HG03442 (cell line): ENCODE results near the gene CHRM4.

ENCODE experiments used
- ATAC-seq: cut with Tn5 transposase; IDR thresholded peaks from one replicate; pipeline ENCODE4 v1.9.1; 2021; ENCODE audit warnings: mild to moderate bottlenecking, moderate library complexity; ENCODE audit not compliant: unreplicated experiment

CHRM4 gene

DNA sequence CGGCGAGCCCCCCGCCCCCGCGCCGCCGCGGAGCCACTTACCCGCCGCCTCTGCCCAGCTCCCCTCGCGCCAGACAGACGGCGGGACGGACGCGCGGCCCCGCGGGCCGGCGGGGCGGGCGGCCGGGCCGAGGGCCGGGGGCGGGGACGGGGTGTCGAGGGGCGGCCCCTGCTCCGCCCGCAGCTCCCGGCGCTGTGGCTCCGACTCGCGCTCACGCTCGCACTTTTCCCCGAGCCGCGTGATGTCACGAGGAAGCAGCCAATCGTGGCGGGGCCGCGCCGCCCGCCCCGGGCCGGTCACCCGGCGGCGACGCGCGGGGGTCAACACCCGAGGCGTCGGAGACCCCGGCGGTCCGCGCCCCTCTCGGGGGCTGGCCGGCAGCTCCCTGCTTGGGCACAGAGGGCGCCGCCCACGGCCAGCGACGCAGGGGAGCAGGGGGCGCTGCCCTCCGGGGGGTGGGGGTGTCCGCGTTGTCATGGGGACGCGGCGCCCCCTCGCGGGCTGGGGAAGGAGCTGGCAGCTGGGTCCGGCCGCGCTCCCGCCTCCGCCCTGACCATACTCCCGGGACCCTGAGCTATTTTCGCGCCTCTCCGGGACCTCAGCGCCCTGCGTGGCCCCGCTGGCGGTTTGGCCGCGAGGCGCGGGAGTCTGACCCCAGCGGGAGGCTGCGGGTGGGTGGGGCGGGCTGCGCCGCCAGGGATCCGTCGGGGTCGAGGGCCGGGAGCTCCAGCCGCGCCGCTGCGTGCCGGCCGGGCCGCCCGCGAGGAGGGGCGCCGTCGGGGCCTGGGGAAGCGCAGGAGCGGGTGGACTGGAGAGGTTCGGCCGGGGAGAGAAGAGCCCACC is at the start of gene CHRM4:
Gene CHRM4 (minus strand): TSS at position 199 of the 843 bp plus-strand sequence. CDS start 5,219 bp downstream, outside the sequence.
- peak; percentile 24 for ATAC-seq

DNA sequence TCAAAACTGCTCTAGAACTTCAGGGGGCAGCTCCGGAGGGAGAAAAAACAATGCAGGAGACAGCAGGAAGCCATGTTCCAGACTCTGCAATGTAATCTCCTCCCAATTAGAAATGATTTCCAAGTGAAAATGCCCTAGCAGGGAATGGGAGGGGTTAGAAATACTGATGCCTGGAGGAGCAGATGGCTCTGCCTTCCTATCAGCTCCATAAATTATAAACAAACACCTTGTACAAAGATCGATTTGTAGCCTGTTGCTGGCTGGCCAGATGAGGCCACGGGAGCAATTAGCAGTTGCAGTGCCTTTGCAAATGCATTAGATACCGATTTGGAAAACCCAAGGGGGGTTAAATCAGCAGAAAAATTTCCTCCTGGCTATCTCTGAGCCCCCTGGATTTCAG is 46.6 kb upstream of the CHRM4 start:
- no peak for ATAC-seq

DNA sequence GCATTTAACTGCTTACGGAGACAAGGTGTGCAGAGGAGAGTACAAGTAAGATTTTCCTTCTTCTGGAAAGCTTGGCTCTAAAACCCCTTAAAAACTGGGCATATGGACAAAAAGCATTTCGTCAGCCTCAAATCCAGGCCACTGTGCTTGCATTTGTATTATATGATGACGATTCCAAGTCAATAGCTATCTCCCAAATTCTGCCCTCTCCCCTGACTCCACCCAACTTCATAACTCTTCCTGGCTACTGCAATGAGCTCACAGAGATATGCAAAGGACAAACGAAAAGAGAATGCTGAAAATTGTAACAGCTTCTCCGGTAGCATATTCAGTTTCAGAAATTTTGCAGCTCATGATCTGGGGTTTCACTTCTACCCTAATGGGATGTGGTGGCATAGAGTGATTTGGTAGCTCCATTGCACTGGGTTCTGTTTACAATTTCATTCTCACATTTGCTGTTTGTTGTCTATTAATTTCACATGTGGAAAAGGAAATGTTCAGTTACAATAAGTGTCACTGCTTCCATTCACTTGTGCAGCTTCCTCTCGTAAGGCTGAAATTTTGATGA is 45.6 kb upstream of the CHRM4 start:
- no peak for ATAC-seq

DNA sequence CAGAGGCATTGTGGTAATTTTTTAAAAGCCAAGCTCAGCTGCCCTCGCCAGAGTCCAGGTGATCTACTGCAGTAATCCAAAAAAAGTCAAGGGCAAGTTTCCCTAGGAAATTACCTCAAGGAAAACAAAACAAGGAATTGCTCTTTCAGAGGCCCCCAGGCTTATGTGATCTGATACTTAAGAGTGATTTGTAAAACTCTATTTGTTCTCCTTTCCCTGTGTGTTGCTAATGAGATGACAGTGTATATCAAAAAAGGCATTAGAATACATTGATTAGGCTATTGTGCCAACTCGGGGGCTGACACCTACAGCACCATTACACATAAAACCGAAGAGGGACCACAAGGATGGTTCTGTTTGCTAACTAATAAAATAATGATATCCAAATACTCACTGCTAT is 44.5 kb upstream of the CHRM4 start:
- no peak for ATAC-seq

DNA sequence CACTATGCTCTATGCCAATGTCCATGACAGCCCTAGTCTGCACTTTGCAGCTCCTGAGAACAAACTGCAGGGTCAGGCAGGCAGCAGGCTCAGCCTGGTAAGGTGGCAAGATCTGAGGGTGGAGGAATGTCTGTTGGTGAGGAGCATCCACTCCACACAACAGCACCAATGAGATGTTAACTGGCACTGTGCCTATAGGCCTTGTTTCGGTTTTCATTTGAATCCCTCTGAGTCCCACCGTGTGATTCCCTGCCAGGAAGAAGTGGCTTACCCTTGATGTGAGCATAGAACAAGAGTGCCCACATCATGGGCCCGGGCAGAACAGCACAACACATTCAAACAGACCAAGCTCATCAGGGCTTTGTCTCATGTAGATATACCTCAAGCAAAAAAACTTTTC is 44.1 kb upstream of the CHRM4 start:
- ATAC-seq = no peak

DNA sequence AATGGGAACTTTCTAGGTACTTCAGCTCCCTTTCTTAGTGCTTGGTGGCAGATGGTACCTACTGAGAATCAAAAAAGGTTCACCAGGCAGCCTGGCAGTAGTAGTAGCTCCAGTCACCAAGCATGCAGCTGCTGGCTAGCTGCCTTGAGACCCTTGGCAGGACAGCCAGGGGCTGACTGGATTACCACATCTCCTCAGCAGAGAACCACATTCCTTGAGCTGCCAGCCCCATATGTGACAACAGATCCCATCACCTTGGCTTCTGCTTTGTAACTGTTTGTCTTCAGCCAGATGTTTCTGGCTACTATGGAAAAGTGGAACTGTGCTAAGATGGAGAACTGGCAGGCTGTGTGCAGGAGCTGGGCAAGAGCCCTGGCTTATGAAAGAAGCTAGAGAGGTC is 39.6 kb upstream of the CHRM4 start:
- no peak for ATAC-seq

DNA sequence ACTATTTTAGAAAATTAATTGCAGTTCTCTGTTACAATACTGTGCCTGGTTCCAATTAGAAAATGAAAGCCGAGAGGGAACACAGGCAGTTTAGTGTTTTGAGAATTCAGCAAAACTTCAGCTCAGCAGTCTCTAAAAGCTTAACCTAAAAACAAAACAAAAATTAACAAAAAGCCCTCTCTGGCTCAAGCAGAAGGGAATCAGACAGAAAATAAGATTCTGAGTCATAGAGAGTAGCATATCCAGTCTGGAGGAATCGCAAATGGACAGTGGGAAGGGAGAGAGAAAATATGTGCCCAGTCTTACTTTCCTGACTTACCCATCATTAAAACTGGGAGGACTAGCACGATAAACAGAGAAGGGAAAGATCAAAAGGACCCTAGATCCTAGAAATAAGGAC is 38.1 kb upstream of the CHRM4 start:
- no peak for ATAC-seq

DNA sequence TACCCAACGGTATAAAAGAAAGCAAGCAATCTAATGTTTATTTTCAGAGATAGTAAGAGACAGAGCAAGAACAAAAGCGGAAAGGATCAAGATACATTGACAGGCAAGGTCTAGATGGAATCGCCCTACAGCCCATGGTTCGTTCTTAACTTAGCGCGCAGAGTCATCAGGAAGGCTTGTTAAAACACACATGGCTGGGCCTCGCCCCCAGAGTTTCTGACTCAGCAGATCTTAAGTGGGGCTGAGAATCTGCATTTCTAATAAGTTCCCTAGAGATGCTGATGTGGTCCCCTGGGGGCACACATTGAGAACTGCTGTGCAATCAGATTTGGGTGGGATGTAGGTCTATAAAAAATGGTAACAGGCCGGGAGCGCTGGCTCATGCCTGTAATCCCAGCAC is 35.8 kb upstream of the CHRM4 start:
- no peak for ATAC-seq

DNA sequence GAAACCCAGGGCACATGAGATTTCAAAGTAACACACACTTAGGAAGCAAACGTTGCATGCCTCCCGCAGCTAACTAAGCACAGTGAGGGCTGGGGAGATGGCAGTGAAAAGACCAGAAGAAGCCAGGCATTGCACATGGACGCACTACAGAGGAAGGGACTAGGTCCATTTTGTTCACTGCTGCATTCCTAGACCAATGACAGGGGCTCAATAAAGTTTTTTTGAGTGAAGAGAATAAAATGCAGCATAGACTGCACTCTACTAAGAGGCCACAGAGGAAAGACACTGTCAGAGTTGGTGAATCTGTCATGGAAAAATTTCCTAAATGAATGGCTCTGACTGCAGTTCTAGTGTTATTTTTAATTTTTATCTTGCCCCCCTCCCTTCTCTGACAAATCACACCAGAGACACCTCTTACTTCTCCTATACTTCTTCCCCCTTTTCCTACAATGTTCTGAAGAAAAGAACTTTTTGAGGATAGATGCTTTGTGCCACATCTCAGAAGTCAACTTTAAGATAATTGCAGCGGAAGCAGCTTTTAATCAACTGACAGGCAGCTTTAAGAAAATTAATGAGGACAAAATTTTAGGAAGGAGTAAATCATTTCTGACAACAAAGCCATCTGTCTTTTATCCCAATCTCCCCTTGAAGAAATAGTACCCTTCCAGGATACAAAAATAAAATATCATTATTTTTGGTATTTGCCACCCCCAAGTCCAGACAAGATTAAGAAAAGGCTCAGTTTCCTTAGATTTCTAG is 34.8 kb upstream of the CHRM4 start:
- no peak for ATAC-seq

DNA sequence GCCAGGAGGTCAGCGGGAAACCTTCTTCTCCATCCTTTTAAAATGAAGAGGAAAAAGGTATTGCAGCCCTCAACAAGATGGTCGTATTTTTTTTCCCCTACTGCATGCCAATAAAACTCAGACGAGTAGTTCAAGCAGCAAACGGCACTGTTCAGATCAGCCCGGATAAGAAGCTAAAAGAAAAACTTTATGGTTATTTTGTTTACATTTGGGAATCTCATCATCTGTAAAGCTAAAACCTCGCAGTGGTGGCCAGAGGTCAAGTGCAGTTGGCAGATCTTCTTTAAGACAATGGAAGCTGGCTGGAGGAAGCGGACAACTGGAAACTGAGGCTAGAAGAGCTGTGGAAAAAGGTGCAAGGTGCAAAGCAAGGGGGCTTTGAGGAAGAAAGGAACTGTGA is 31.0 kb upstream of the CHRM4 start:
- ATAC-seq = no peak

DNA sequence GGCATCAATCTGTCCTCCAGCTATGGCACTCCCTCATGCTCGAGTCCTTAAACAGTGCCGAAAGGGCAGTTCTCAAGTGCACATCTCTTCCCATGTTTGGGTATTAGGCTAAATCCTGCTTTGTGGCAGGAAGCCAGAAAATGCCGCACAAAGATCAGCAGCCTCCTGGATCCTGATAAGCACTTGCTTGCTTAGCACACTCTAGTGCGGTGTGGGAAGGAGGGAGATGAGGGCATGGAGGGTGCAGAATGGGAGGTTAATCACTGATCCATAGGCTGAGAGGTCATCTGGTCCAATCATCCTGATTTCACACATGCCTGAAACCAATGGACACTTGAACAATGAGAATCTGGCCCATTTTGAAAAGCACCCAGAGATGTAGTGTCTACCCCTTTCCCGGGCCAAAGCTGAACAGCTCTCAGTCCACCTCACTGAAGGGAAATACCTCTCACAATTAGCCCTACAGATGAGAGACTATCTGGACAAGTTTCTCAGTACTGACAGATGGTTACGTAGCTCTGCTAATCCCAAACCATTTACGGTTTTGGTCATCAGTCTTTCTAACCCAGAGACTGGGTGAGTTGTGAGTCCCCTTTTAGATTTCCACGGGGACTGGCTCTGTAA is 29.8 kb upstream of the CHRM4 start:
- ATAC-seq = no peak

DNA sequence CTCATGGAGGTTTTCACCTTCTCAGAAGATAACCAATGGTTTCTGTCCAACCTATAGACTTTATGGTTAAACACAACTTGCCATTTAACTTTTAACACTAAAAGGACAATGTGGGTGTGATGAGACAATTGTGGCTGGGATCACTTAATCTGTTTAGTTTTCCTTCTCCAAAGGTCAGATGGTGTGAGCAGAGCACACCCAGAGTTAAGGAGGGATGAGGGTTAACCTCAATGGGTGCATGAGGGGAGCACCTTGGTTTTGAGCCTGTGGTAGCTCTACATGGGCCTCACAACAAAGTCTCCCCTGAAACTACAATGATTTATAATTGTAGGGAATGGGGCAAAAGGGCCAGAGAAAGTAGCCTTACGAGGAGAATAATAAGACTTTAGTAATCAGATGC is 28.9 kb upstream of the CHRM4 start:
- ATAC-seq = no peak

DNA sequence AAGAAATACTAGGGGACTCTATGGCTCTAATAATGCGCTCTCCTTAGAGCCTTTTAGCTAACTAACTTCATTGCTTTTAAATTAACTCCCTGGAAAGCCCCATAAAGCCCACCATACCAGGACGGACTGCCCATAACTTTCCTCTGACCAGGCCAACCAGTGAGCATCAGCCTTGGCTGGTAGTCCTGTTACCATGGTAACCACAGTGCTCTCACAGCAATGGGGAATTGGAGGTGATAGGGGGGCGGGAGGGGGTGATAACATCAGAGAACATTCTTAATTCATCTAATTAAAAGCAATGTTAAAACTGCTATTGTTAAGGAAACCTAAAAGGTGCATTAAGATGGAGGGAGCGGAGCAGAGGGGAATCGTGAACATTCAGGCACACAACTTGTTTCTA is 27.2 kb upstream of the CHRM4 start:
- no peak for ATAC-seq

DNA sequence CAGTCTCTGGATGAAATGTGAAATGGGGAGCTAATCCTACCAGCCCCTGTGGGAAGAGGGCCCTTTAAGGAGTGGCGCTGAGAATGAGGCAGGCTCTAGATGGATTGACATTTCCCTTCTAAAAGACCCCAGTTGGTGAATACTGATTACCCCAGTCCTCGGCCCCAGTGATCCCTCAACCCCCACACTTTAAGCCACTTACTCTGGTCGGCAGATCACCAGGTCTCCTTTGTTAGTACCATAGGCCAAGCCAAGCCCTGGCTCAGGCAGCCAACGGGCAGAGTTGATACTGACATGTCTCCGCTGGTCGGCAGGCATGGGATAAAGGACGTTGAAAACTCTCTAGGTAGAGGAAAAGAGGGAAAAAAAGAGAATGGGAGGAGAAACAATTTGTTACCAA is 26.1 kb upstream of the CHRM4 start:
- ATAC-seq = no peak

DNA sequence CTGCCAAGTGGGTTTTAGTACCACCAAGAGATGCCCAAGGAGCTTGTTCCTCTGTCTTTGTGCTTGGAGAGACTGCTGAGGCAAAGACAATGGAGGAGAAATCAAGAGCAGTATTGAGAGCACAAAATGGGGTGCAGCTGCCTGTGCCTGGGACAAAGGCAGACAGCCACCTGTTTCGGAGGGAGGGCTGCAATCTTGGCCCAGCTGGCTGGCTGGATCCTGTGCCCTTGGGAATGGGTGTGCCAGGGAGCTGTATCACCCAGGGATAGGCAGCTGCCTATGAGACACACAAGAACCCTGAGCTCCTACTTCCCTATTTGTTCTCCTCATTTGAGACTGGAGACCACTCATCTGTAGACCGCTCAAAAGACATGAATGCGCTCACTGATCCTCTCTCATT is 23.3 kb upstream of the CHRM4 start:
- no peak for ATAC-seq

DNA sequence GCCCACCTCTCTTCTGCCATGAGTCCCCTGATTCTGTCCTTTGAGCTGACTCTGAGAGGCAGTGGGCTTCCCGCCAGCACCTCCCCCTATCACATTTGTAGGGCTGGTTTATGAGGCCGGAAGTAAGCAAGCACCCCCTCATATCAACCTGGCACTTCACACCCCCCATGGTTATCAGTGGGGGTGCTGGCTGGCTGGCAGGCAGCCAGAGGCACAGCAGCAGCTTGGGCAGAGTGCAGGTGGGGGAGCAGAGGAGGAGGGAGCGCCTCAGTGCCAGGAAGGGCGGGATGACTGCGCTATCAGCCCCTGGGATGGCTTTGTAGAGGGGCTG is 22.9 kb upstream of the CHRM4 start:
- ATAC-seq = no peak

DNA sequence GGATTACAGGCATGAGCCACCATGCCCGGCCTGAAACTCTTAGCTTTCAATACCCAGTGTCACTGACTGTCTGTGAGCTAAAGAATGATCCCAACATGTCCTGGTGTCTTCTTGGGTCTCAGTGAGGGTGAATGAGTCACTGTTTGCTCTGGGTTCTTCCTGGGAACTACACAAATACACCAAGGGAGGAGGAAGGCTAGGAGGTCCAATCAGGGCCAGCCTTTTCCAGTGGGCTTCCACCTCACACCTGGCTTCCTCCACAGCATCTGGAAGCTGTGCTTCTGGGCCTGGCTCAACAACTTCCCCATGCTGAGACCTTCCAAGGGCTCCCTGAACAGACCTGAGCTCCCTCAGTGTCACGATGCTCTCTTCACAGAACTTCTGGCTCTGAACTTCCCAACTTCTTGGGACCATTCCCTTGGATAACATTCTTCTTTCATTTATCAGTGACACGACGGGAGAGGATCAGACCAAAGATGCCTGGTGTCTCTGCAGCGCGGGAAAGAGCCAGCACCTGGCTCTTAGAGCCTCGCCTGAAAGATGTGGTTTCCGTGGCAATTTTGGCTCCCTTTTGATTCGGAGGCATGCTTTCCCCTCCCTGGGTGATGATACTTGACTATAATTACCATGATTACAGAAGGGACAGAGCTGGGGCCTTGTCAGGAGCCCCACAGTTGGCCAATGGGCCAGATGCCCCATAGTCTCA is 22.3 kb upstream of the CHRM4 start:
- ATAC-seq = no peak

DNA sequence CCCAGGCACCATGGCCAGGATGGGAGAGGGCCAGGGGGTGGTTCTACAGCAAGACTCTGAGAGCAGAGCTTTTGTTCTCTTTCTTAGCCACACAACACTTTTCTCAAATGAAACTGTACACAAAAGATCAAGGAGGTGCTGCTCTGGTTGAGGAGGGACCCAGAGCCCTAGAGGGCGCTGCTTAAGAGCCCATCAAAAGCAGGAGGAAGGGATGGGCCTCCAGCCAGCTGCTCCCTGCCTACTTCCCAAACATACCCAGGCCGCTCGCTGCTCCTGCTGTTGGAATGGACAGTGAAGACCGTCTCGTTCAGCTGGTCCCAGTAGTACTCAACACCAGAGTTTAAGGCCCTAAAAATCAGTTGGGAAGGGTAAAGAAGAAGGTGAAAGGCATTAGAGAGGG is 18.4 kb upstream of the CHRM4 start:
- ATAC-seq = no peak

DNA sequence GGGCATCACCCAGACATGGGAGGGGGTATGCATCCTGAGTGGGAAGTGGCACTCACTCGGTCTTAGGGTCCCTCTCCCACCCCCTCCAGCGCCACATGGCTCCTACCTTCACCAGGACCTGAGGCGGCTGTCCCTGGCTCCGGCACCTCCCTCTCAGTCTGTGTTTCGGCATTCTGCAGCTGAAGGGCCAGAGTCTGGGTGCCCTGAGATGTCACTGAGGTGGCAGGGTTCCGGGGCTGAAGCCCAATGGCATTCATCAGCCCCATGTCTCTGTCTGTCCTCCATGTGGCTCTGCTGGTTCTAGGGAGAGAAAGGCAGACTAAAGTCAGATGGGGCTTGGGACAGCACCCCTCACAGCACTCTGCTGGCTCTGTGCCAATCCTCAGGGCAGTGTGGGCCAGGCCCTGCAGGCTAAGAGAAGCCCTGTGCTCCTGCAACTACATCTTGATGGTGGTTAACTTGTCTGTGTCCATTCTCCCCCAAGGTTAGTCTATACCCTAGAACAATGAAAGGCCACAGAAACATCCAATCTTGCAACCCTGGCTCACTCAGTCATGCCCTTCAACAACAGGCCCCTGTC is 16.9 kb upstream of the CHRM4 start:
- no peak for ATAC-seq

DNA sequence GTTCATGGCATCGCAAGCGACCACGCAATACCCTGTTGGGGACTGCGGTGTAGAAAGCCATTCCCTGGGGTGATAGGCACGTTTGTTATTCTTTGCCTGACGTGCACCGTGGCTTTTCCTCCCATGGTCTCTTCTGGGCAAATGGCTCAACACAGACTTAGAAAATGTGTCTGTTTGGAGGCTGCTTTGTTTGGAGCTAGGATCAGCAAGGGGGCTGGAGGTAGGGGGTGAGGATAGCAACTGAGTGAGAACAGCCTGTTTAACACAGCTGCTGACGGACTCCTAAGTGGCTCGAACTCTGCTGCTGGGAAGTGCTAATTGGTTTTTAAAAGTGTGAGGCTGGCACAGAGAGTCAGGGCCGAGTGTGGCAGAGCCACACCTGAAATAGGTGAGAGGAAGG is 16.1 kb upstream of the CHRM4 start:
- no peak for ATAC-seq
